GM12878 (cell line): ENCODE data around the gene ZNF618. TPM values are rescaled to one million over a fixed set of nuclear protein-coding genes. Genes with fewer than 3 reads are reported as not detected.
A peak's percentile ranks its signal among the peaks of the same experiment; 100 is the strongest.

Experiments
- ATAC-seq: fragments of 200-7000 bp; cut with Tn5 transposase; 3 replicates; pipeline ENCODE4 v1.9.1; 2020; ENCODE audit warnings: mild to moderate bottlenecking, moderate library complexity
- BruUV-seq: library from RNA; stranded (reverse); fragments of 400-500 nt; replicated peaks from 2 replicates; lab custom pipeline; 2021; lab: Mats Ljungman, UMichigan
- CTCF ChIA-PET: fragments of 300-600 bp; sonication (Branson Sonifier 250); formaldehyde crosslinking; extraction: SDS; loops from one replicate; lab custom pipeline; 2021; ENCODE audit warnings: inconsistent platforms; lab: Yijun Ruan, JAX
- POLR2A ChIA-PET: fragments of 350-600 bp; formaldehyde crosslinking; extraction: SDS; loops from one replicate; lab custom pipeline; 2021; ENCODE audit warnings: inconsistent platforms; lab: Charles Lee
- RAD21 ChIA-PET: fragments of 300-600 bp; sonication (Branson Sonifier 250); formaldehyde crosslinking; loops from one replicate; lab custom pipeline; 2023; ENCODE audit warnings: antibody characterized with exemption; ENCODE audit not compliant: unreplicated experiment; lab: Charles Lee
- SMC1A ChIA-PET: fragments of 300-600 bp; sonication (Branson Sonifier 250); formaldehyde crosslinking; loops from one replicate; lab custom pipeline; 2023; ENCODE audit not compliant: unreplicated experiment, uncharacterized antibody; lab: Charles Lee
- DNase-seq: peaks from one replicate; pipeline ENCODE4 v3.0.0-alpha.2; 2011; ENCODE audit warnings: low read depth, low spot score
- FAIRE-seq: peaks from 3 replicates; lab custom pipeline; 2011; peaks lifted over from hg19 to GRCh38; lab: Jason Lieb, UNC
- H2AFZ ChIP-seq: 2 replicates; pipeline ENCODE4 v1.6.0; 2011; ENCODE audit warnings: low read depth, low read length, control low read depth; ENCODE audit not compliant: control insufficient read depth
- H3K27ac ChIP-seq: 2 replicates; pipeline ENCODE4 v1.5.1; 2011; ENCODE audit warnings: control low read depth; ENCODE audit not compliant: control insufficient read depth, insufficient read depth
- H3K27me3 ChIP-seq, 2 experiments: replicated peaks in 1 of 2; 2 replicates each; pipeline versions ENCODE4 v1.6.0 to v1.6.1; 2011; ENCODE audit warnings: low read length in 1 of 2; ENCODE audit not compliant: control insufficient read depth in 2 of 2, insufficient read depth in 2 of 2
- H3K36me3 ChIP-seq, 2 experiments: 2 replicates each; pipeline ENCODE4 v1.5.1; 2011; ENCODE audit warnings: low read length in 1 of 2; ENCODE audit not compliant: control insufficient read depth in 2 of 2, insufficient read depth in 2 of 2
- H3K4me1 ChIP-seq: 2 replicates; pipeline ENCODE4 v1.6.1; 2011; ENCODE audit warnings: mild to moderate bottlenecking, low read length, moderate library complexity, mixed read lengths; ENCODE audit not compliant: control insufficient read depth, insufficient read depth
- H3K4me2 ChIP-seq: 2 replicates; pipeline ENCODE4 v1.6.0; 2011; ENCODE audit warnings: control low read depth; ENCODE audit not compliant: control insufficient read depth, insufficient read depth
- H3K4me3 ChIP-seq: fragments of 200-600 bp; sonication (generic); 2 replicates; pipeline ENCODE4 v1.5.1; 2016
- H3K79me2 ChIP-seq: 2 replicates; pipeline ENCODE4 v1.6.0; 2011; ENCODE audit warnings: low read length; ENCODE audit not compliant: control insufficient read depth, insufficient read depth
- H3K9ac ChIP-seq: 2 replicates; pipeline ENCODE4 v1.8.0; 2011; ENCODE audit warnings: low read length, control low read depth, mixed read lengths; ENCODE audit not compliant: control insufficient read depth, insufficient read depth
- H3K9me3 ChIP-seq: replicated peaks from 3 replicates; pipeline ENCODE4 v1.5.1; 2011; ENCODE audit warnings: mild to moderate bottlenecking, low read length; ENCODE audit not compliant: control insufficient read depth, insufficient read depth
- H4K20me1 ChIP-seq: 2 replicates; pipeline ENCODE4 v1.6.0; 2011; ENCODE audit not compliant: control insufficient read depth, insufficient read depth
- CEBPB ChIP-seq, 2 experiments: fragments of 150-350 bp in 1 of 2; IDR thresholded peaks; 2 replicates each; pipeline ENCODE4 v1.6.1; 2012 to 2014; ENCODE audit warnings: low read depth in 2 of 2, low read length in 2 of 2, borderline replicate concordance in 1 of 2, inconsistent platforms in 1 of 2
- EGR1 ChIP-seq, 2 experiments: IDR thresholded peaks; 1 replicate in 1 of 2; 2 replicates in 1 of 2; pipeline ENCODE4 v1.6.1; 2011 to 2012; ENCODE audit warnings: low read depth in 2 of 2, low read length in 2 of 2, borderline replicate concordance in 1 of 2, mild to moderate bottlenecking in 1 of 2, moderate library complexity in 1 of 2
- HDGF ChIP-seq: fragments of 450-650 bp; IDR thresholded peaks from 2 replicates; pipeline ENCODE4 v1.6.1; 2016; ENCODE audit warnings: antibody characterized with exemption
- IKZF1 ChIP-seq: fragments of 450-650 bp; conservative IDR thresholded peaks from 2 replicates; pipeline ENCODE4 v1.6.1; 2017; ENCODE audit warnings: antibody characterized with exemption, mild to moderate bottlenecking
- IKZF2 ChIP-seq, 2 experiments: fragments of 450-650 bp; IDR thresholded peaks; 2 replicates each; pipeline ENCODE4 v1.6.1; 2017; ENCODE audit warnings: mild to moderate bottlenecking in 2 of 2, moderate library complexity in 2 of 2
- NR2C1 ChIP-seq: fragments of 450-650 bp; IDR thresholded peaks from 2 replicates; pipeline ENCODE4 v1.6.1; 2017; ENCODE audit warnings: antibody characterized with exemption, mild to moderate bottlenecking, moderate library complexity
- RBBP5 ChIP-seq: fragments of 200-600 bp; sonication (generic); conservative IDR thresholded peaks from 2 replicates; pipeline ENCODE4 v1.6.1; 2016
- YY1 ChIP-seq: IDR thresholded peaks from 2 replicates; pipeline ENCODE4 v1.6.1; 2011; ENCODE audit warnings: low read depth, mild to moderate bottlenecking, low read length
- ZBED1 ChIP-seq: IDR thresholded peaks from 2 replicates; pipeline ENCODE4 v1.6.1; 2016; ENCODE audit warnings: borderline replicate concordance
- ZBTB11 ChIP-seq: fragments of 450-650 bp; formaldehyde crosslinking; IDR thresholded peaks from 2 replicates; pipeline ENCODE4 v1.5.0; 2022; ENCODE audit warnings: mild to moderate bottlenecking, missing genetic modification characterization
- WGBS: methylation state at CpG from one replicate; pipeline ENCODE4 v1.1.6; 2016; ENCODE audit warnings: low lambda C conversion rate; ENCODE audit not compliant: insufficient replicate concordance, insufficient coverage; ENCODE audit errors: missing lambda C conversion rate; 5-methylcytosine and 5-hydroxymethylcytosine counted together
- in situ Hi-C: fragments of 300-500 bp; cut with MboI; formaldehyde crosslinking; loops from 9 replicates; pipeline ENCODE4 v1.14.3; 2018; ENCODE audit warnings: mixed read lengths
- intact Hi-C: fragments of 100-400 bp; cut with micrococcal nuclease; formaldehyde crosslinking; loops from one replicate; pipeline ENCODE4 v1.14.2; 2022; ENCODE audit not compliant: unreplicated experiment
- polyA plus RNA-seq, 11 experiments: library from polyadenylated mRNA; depleted of rRNA in 4 of 11; unstranded in 6 of 11; stranded (reverse) in 5 of 11; fragments of >200 nt; fragmentation: Nextera tagmentation in 4 of 11; fragmentation: Illumina TruSeq in 1 of 11; extraction: Ambion mirVana in 4 of 11; extraction: Trizol in 1 of 11; gene quantifications; 1 replicate in 1 of 11; 2 replicates in 10 of 11; pipeline versions ENCODE4 v1.2.1 to v1.2.3, GENCODE V29; 2011 to 2016; ENCODE audit warnings: inconsistent platforms in 2 of 11, missing spikeins in 2 of 11, low read depth in 1 of 11
- total RNA-seq, 4 experiments: library from RNA; depleted of rRNA in 3 of 4; stranded (reverse); fragments of >200 nt in 3 of 4; fragmentation: Illumina TruSeq in 1 of 4; extraction: Trizol in 1 of 4; gene quantifications; 2 replicates each; pipeline versions ENCODE4 v1.2.1 to v1.2.3, GENCODE V29; 2013 to 2021

ZNF618 gene
- total and polyA plus RNA-seq, 10 of the 15 experiments (the other 5 are each of a cell fraction or from before 2014, with no cell fraction given) = 0.01 to 0.24 (median 0.06) TPM; not detected in 2

- Histone ChIP-seq H3K4me2 (no peak overlapping the region), H3K4me1 (0 out of 2 replicates have a peak, but pooled peaks cover 3% of the 10 kb centered on the region), H3K36me3 (no peaks in the 10 kb centered on the region), H3K27me3 (no peaks in the 10 kb centered on the region), H3K9ac (no peak overlapping the region), H2AFZ (no peak overlapping the region), H3K27ac (no peak overlapping the region), H3K9me3 (no peaks in the 10 kb centered on the region; the same call in 2 of the 3 replicates), H4K20me1 (no peaks in the 10 kb centered on the region), H3K79me2 (no peaks in the 10 kb centered on the region), H3K4me3 (no peak overlapping the region)
- RAD21 ChIA-PET = no interaction called here
- in situ Hi-C loops = no loop called here
- CTCF ChIA-PET = no interaction called here
- ATAC-seq (no peak; the same call in 2 of the 3 replicates), DNase-seq (no peak), FAIRE-seq (no peak)
- SMC1A ChIA-PET = no interaction called here
- 36% methylated on average over 1 of the region's 1 CpG for WGBS
- intact Hi-C loops = no loop called here
- BruUV-seq = no TSS peak
- TF ChIP-seq YY1 = no peak
- no peak for TF ChIP-seq ZBED1
- TF ChIP-seq NR2C1 = no peak
- TF ChIP-seq HDGF = no peak
- no peak for TF ChIP-seq RBBP5
- TF ChIP-seq CEBPB (IDR thresholded peaks at IDR 0.05; ENCODE audit: borderline replicate concordance in 1 of 2, low read depth in 2 of 2, low read length in 2 of 2) = no peak
- no peak for TF ChIP-seq EGR1 (IDR thresholded peaks at IDR 0.05; ENCODE audit: borderline replicate concordance in 1 of 2, low read depth in 2 of 2, low read length in 2 of 2)
- POLR2A ChIA-PET = no interaction called here
Observed at GRCh38 chr9:113886026-113886369, 9.9 kb downstream of the ZNF618 start.

- TF ChIP-seq IKZF1 (0 out of 2 replicates have a peak, but pooled peaks have one; percentile 21), IKZF2 (IDR thresholded peaks at IDR 0.05) (peak in 1 of 2 experiments; percentile 28; a peak in 1 of 4 replicates), ZBTB11 (CRISPR knock-in tag) (no peak)
- BruUV-seq = no TSS peak
- Histone ChIP-seq H2AFZ (no peak overlapping the region), H3K4me2 (no peak overlapping the region), H4K20me1 (no peaks in the 10 kb centered on the region), H3K27me3 (no peaks in the 10 kb centered on the region), H3K9ac (no peak overlapping the region), H3K4me1 (0 out of 2 replicates have a peak, but pooled peaks cover 3% of the 10 kb centered on the region), H3K79me2 (no peaks in the 10 kb centered on the region), H3K4me3 (no peak overlapping the region), H3K36me3 (no peaks in the 10 kb centered on the region), H3K9me3 (no peaks in the 10 kb centered on the region; the same call in 2 of the 3 replicates), H3K27ac (no peak overlapping the region)
- WGBS = 0% methylated on average over 1 of the region's 1 CpG
- ChIA-PET POLR2A (no interaction called here), RAD21 (no interaction called here), CTCF (no interaction called here), SMC1A (no interaction called here)
- in situ Hi-C loops (no loop called here), intact Hi-C loops (no loop called here)
- ATAC-seq (peak; percentile 40), DNase-seq (no peak), FAIRE-seq (peak; percentile 59)
Observed at GRCh38 chr9:113886466-113886865, 10.4 kb downstream of the ZNF618 start.
